ENCODE results near the gene GNPTAB.
"Not testable (repeated sequence)": the region's sequence is repeated elsewhere in the genome, so short reads cannot be mapped to it uniquely, and the experiment has no call there.

GNPTAB gene

GRCh38 chr12:101813117-101813516 lies 17.6 kb downstream of the GNPTAB start:
- Histone ChIP-seq H3K27ac (no peak overlapping the region), H3K36me3 (no peaks in the 10 kb centered on the region), H3K27me3 (ENCODE audit: insufficient read depth, low read depth, severe bottlenecking) (no peaks in the 10 kb centered on the region), H3K4me3 (ENCODE audit: low read depth, low read length) (no peak overlapping the region), H3K9me3 (ENCODE audit: severe bottlenecking) (no peaks in the 10 kb centered on the region)
- TF ChIP-seq CTCF (IDR thresholded peaks at IDR 0.05; ENCODE audit: low read depth, low read length): no peak
- no peak for DNase-seq

- DNase-seq; H3K4me3 ChIP-seq (ENCODE audit: low read depth, low read length); H3K27ac ChIP-seq; H3K27me3 ChIP-seq (ENCODE audit: insufficient read depth, low read depth, severe bottlenecking); H3K9me3 ChIP-seq (ENCODE audit: severe bottlenecking); H3K36me3 ChIP-seq: not testable (repeated sequence)
Observed at GRCh38 chr12:101812716-101813115, 18.0 kb downstream of the GNPTAB start.

GRCh38 chr12:101811342-101811741 lies 19.4 kb downstream of the GNPTAB start:
- not testable (repeated sequence) for H3K36me3 ChIP-seq

GRCh38 chr12:101809208-101809607 lies 21.6 kb downstream of the GNPTAB start:
- H3K27ac ChIP-seq: no peak overlapping the region
- H3K27me3 ChIP-seq (ENCODE audit: insufficient read depth, low read depth, severe bottlenecking): no peaks in the 10 kb centered on the region
- H3K4me3 ChIP-seq (ENCODE audit: low read depth, low read length): no peak overlapping the region
- H3K9me3 ChIP-seq (ENCODE audit: severe bottlenecking): no peaks in the 10 kb centered on the region
- no peak for TF ChIP-seq CTCF (IDR thresholded peaks at IDR 0.05; ENCODE audit: low read depth, low read length)
- H3K36me3 ChIP-seq: no peaks in the 10 kb centered on the region
- no peak for DNase-seq

More at GRCh38 chr12:101811342-101811741, 19.4 kb downstream of the GNPTAB start:
- not testable (repeated sequence) for H3K4me3 ChIP-seq (ENCODE audit: low read depth, low read length); H3K27ac ChIP-seq; H3K9me3 ChIP-seq (ENCODE audit: severe bottlenecking); H3K27me3 ChIP-seq (ENCODE audit: insufficient read depth, low read depth, severe bottlenecking); DNase-seq

GRCh38 chr12:101806265-101806664 lies 24.5 kb downstream of the GNPTAB start:
- no peak for TF ChIP-seq CTCF (IDR thresholded peaks at IDR 0.05; ENCODE audit: low read depth, low read length)
- no peak for DNase-seq
- Histone ChIP-seq H3K4me3 (ENCODE audit: low read depth, low read length) (no peak overlapping the region), H3K27ac (no peak overlapping the region), H3K36me3 (no peaks in the 10 kb centered on the region), H3K27me3 (ENCODE audit: insufficient read depth, low read depth, severe bottlenecking) (no peaks in the 10 kb centered on the region), H3K9me3 (ENCODE audit: severe bottlenecking) (no peaks in the 10 kb centered on the region)

- H3K27me3 ChIP-seq (ENCODE audit: insufficient read depth, low read depth, severe bottlenecking): no peaks in the 10 kb centered on the region
- no peaks in the 10 kb centered on the region for H3K9me3 ChIP-seq (ENCODE audit: severe bottlenecking)
- DNase-seq: no peak
- TF ChIP-seq CTCF (IDR thresholded peaks at IDR 0.05; ENCODE audit: low read depth, low read length): no peak
- no peaks in the 10 kb centered on the region for H3K36me3 ChIP-seq
- H3K4me3 ChIP-seq (ENCODE audit: low read depth, low read length): no peak overlapping the region
- H3K27ac ChIP-seq: no peak overlapping the region
Observed at GRCh38 chr12:101804409-101804808, 26.4 kb downstream of the GNPTAB start.

GRCh38 chr12:101803978-101804377 lies 26.8 kb downstream of the GNPTAB start:
- H3K27me3 ChIP-seq (ENCODE audit: insufficient read depth, low read depth, severe bottlenecking): no peaks in the 10 kb centered on the region
- H3K4me3 ChIP-seq (ENCODE audit: low read depth, low read length): no peak overlapping the region
- no peak for DNase-seq
- H3K36me3 ChIP-seq: no peaks in the 10 kb centered on the region
- H3K9me3 ChIP-seq (ENCODE audit: severe bottlenecking): no peaks in the 10 kb centered on the region
- no peak overlapping the region for H3K27ac ChIP-seq
- no peak for TF ChIP-seq CTCF (IDR thresholded peaks at IDR 0.05; ENCODE audit: low read depth, low read length)

All from WERI-Rb-1 (cell line).